CD4-positive, alpha-beta memory T cell (primary cell): ENCODE data around the gene RHD. TPM values are rescaled to one million over a fixed set of nuclear protein-coding genes. Genes with fewer than 3 reads are reported as not detected.
A peak's percentile ranks its signal among the peaks of the same experiment; 100 is the strongest.
"Not testable (repeated sequence)": the region's sequence is repeated elsewhere in the genome, so short reads cannot be mapped to it uniquely, and the experiment has no call there.

Source experiments
- CTCF ChIA-PET: fragments of 350-600 bp; sonication (Branson Sonifier 250); formaldehyde crosslinking; loops from one replicate; lab custom pipeline; 2021; ENCODE audit warnings: inconsistent platforms; ENCODE audit not compliant: partially characterized antibody; lab: Charles Lee
- POLR2A ChIA-PET: fragments of 350-600 bp; sonication (Branson Sonifier 250); formaldehyde crosslinking; loops from one replicate; lab custom pipeline; 2021; ENCODE audit not compliant: partially characterized antibody; lab: Charles Lee
- DNase-seq, 5 donors: peaks; one replicate each; pipeline versions ENCODE4 v3.0.0 to v3.0.0-alpha.2; 2020 to 2022; ENCODE audit warnings: mixed read lengths in 1 of 5
- H3K27ac ChIP-seq: one replicate; pipeline ENCODE4 v1.7.0; 2013; ENCODE audit warnings: low read depth, low read length
- H3K27me3 ChIP-seq: 2 replicates; pipeline ENCODE4 v1.7.0; 2013; ENCODE audit warnings: mild to moderate bottlenecking, low read length, moderate library complexity; ENCODE audit not compliant: insufficient read depth
- H3K36me3 ChIP-seq: 2 replicates; pipeline ENCODE4 v1.7.0; 2013; ENCODE audit warnings: mild to moderate bottlenecking, low read length, moderate library complexity; ENCODE audit not compliant: insufficient read depth
- H3K4me1 ChIP-seq: 2 replicates; pipeline ENCODE4 v1.7.0; 2013; ENCODE audit warnings: mild to moderate bottlenecking, low read length, moderate library complexity; ENCODE audit not compliant: insufficient read depth
- H3K4me3 ChIP-seq, 2 donors: one replicate each; pipeline ENCODE4 v1.7.0; 2013; ENCODE audit warnings: low read length in 2 of 2, mild to moderate bottlenecking in 1 of 2
- H3K9me3 ChIP-seq, 2 donors: one replicate each; pipeline ENCODE4 v1.7.0; 2013; ENCODE audit warnings: low read length in 2 of 2, control low read depth in 1 of 2; ENCODE audit not compliant: control insufficient read depth in 1 of 2
- H3K27ac Mint-ChIP-seq, 7 donors: one replicate each; pipeline ENCODE4 v1.8.0; 2020 to 2021; ENCODE audit warnings: mixed read lengths in 7 of 7, mild to moderate bottlenecking in 6 of 7, inconsistent platforms in 3 of 7, moderate library complexity in 3 of 7
- H3K27me3 Mint-ChIP-seq, 2 donors: one replicate each; pipeline ENCODE4 v1.8.0; 2020 to 2021; ENCODE audit warnings: mixed read lengths in 2 of 2
- H3K36me3 Mint-ChIP-seq, 2 donors: one replicate each; pipeline ENCODE4 v1.8.0; 2020 to 2021; ENCODE audit warnings: mixed read lengths in 2 of 2, inconsistent platforms in 1 of 2, mild to moderate bottlenecking in 1 of 2
- H3K4me1 Mint-ChIP-seq, 4 donors: one replicate each; pipeline ENCODE4 v1.8.0; 2020 to 2021; ENCODE audit warnings: mixed read lengths in 4 of 4, mild to moderate bottlenecking in 1 of 4
- H3K4me3 Mint-ChIP-seq, 8 donors: one replicate each; pipeline ENCODE4 v1.8.0; 2020 to 2021; ENCODE audit warnings: mixed read lengths in 8 of 8, mild to moderate bottlenecking in 7 of 8, moderate library complexity in 6 of 8, inconsistent platforms in 3 of 8
- H3K9me3 Mint-ChIP-seq, 8 donors: one replicate each; pipeline ENCODE4 v1.8.0; 2020 to 2021; ENCODE audit warnings: mixed read lengths in 8 of 8, mild to moderate bottlenecking in 5 of 8, inconsistent platforms in 3 of 8, moderate library complexity in 1 of 8
- intact Hi-C: fragments of 100-400 bp; cut with micrococcal nuclease; formaldehyde crosslinking; loops from one replicate; pipeline ENCODE4 v1.15.1; 2023
- polyA plus RNA-seq, 2 donors: library from polyadenylated mRNA; unstranded; fragments of 300-500 nt; fragmentation: Illumina TruSeq; gene quantifications; one replicate each; pipeline ENCODE4 v1.2.3, GENCODE V29; 2021
- total RNA-seq, 2 experiments: library from RNA; stranded (reverse); gene quantifications; one replicate each; pipeline ENCODE4 v1.2.3, GENCODE V29; 2021

The RHD gene
- total and polyA plus RNA-seq, 4 experiments from 2014 or later, result 0.13 to 0.44 (median 0.15) TPM; not detected in 1

GRCh38 chr1:25288573-25289101, 16.3 kb downstream of the RHD start:
- intact Hi-C loops, result loop anchor here (5.0 kb wide), 1 partner anchor 119 kb away; no protein-coding TSS in a partner anchor
- H3K4me3 ChIP-seq, CTCF ChIA-PET: not testable (repeated sequence)

DNA sequence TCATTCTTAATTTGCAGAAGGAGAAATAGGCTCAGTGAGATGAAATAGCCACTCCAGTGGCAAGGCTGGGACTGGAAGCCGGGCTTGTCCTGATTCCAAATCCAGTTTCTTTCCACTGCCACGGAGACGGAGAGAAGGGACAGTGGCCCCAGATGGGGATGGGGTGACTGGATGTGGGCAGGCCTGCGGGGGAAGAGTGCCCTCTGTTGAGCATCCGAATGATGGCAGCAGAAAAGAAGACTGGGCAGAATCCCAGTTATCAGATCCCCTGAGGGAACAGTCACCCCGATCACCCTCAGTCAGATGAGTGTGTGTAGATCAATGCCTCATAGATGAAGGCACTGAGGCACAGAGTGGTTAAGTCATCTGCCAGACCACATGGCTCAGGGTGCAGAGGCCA, 17.7 kb downstream of the RHD start:
- not testable (repeated sequence) for H3K27ac Mint-ChIP-seq

More at GRCh38 chr1:25288573-25289101, 16.3 kb downstream of the RHD start:
- H3K36me3 Mint-ChIP-seq, H3K9me3 ChIP-seq, H3K4me1 Mint-ChIP-seq, H3K27ac ChIP-seq, H3K9me3 Mint-ChIP-seq, H3K4me3 Mint-ChIP-seq, H3K4me1 ChIP-seq, H3K27me3 Mint-ChIP-seq, DNase-seq, H3K27me3 ChIP-seq, H3K36me3 ChIP-seq, POLR2A ChIA-PET, H3K27ac Mint-ChIP-seq: not testable (repeated sequence)

DNA sequence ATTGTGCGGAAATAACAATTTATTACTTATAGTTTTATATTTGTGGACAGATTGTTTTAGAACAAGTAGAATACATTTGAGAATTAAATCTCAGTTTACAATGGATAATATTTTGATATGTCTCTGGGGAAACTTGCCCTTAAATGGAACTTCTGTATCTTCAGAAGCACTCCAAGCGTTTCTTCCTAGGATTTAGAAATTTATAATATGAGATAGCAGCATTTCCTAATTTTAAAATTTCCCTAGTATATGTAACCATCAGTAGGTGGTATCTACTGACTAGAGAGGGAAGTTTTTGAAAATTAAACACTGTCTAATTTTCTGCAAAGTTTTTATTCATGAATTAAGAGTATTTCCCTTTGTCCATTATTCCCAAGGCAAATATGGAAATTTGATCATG, 21.1 kb downstream of the RHD start:
- H3K27ac ChIP-seq, H3K4me3 ChIP-seq, H3K27me3 Mint-ChIP-seq, H3K36me3 Mint-ChIP-seq, POLR2A ChIA-PET, H3K27me3 ChIP-seq, H3K36me3 ChIP-seq, H3K4me1 ChIP-seq, H3K4me3 Mint-ChIP-seq, intact Hi-C loops, CTCF ChIA-PET, H3K9me3 Mint-ChIP-seq, H3K27ac Mint-ChIP-seq, H3K4me1 Mint-ChIP-seq, DNase-seq, H3K9me3 ChIP-seq: not testable (repeated sequence)

More for the DNA sequence above, 17.7 kb downstream of the RHD start:
- H3K9me3 Mint-ChIP-seq, H3K4me1 ChIP-seq, intact Hi-C loops, H3K4me3 ChIP-seq, H3K4me3 Mint-ChIP-seq, H3K9me3 ChIP-seq, H3K4me1 Mint-ChIP-seq, H3K36me3 ChIP-seq, CTCF ChIA-PET, H3K27me3 Mint-ChIP-seq, H3K36me3 Mint-ChIP-seq, H3K27me3 ChIP-seq, POLR2A ChIA-PET, H3K27ac ChIP-seq: not testable (repeated sequence)
- DNase-seq, result peak in 1 of 5 donors; percentile 2

DNA sequence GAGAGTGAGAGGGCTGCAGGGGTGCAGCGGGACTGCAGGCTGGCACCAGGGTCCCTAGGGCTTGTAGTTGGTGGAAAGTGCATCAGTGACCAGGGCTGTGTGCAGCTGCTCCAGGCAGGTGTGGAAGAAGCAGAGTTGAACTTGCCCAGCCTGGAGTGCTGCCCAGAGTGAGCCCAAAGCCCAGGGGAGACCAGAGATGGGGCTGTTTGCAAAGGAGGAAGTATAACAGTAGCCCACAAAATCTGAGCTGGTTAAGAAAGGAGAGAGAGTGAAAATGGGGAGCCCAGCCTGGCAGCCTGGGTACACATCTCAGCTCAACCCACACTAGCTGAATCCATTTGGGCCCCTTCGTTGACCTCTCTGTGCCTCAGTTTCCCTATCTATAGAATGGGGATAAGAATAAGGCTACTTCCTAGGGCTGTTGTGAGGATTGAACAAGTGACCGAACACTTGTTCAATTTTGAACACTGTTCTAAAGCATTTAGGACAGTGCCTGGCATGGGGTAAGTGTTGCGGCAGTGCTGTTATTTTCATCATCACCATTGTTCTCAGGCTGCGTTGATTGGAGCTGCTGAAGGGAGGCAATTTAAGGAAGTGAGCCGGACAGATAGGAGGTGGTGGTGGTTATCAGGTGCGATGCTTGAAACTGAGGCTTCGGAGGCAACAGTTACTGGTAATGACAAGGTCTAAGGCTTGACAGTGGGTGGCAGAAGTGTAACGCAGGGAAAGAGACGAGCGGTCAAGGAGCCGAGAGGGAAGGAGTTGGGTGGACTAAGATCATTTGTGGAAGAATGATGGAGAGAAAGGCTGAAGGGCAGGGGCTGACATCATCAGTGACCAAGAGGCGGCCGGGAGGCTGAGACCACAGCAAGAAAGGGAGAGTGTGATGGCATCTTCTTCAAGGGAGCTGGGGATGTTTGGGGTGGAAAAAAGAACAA, 22.8 kb downstream of the RHD start:
- H3K27me3 Mint-ChIP-seq, H3K4me1 Mint-ChIP-seq, H3K9me3 Mint-ChIP-seq, H3K27ac ChIP-seq, DNase-seq, POLR2A ChIA-PET, H3K4me1 ChIP-seq, H3K36me3 ChIP-seq, H3K4me3 ChIP-seq, H3K27me3 ChIP-seq, CTCF ChIA-PET, intact Hi-C loops, H3K9me3 ChIP-seq, H3K36me3 Mint-ChIP-seq: not testable (repeated sequence)
- Mint-ChIP-seq H3K27ac (peak overlapping the region in 1 of 7 donors; percentile 41), H3K4me3 (peak overlapping the region in 1 of 8 donors; percentile 7)

GRCh38 chr1:25296501-25296900, 24.2 kb downstream of the RHD start:
- H3K27me3 Mint-ChIP-seq, H3K27ac Mint-ChIP-seq, H3K4me1 ChIP-seq, DNase-seq, H3K4me3 Mint-ChIP-seq, H3K9me3 ChIP-seq, H3K36me3 ChIP-seq, POLR2A ChIA-PET, H3K27ac ChIP-seq, H3K9me3 Mint-ChIP-seq, H3K36me3 Mint-ChIP-seq, H3K4me1 Mint-ChIP-seq, H3K27me3 ChIP-seq, intact Hi-C loops, CTCF ChIA-PET, H3K4me3 ChIP-seq: not testable (repeated sequence)

DNA sequence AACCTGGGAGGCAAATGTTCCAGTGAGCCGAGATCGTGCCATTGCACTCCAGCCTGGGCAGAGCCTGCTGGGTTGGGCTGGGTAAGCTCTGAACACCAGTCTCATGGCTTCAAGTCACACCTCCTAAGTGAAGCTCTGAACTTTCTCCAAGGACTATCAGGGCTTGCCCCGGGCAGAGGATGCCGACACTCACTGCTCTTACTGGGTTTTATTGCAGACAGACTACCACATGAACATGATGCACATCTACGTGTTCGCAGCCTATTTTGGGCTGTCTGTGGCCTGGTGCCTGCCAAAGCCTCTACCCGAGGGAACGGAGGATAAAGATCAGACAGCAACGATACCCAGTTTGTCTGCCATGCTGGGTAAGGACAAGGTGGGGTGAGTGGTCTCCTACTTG, 28.4 kb downstream of the RHD start:
- H3K36me3 Mint-ChIP-seq, DNase-seq, intact Hi-C loops, CTCF ChIA-PET, H3K4me3 Mint-ChIP-seq, H3K27me3 Mint-ChIP-seq, H3K4me1 ChIP-seq, POLR2A ChIA-PET, H3K4me3 ChIP-seq, H3K27ac Mint-ChIP-seq, H3K4me1 Mint-ChIP-seq, H3K9me3 Mint-ChIP-seq, H3K27me3 ChIP-seq, H3K9me3 ChIP-seq, H3K27ac ChIP-seq, H3K36me3 ChIP-seq: not testable (repeated sequence)

- H3K4me1 ChIP-seq, H3K9me3 Mint-ChIP-seq, H3K27ac ChIP-seq, H3K36me3 ChIP-seq, H3K27me3 ChIP-seq, H3K9me3 ChIP-seq, H3K4me3 ChIP-seq, intact Hi-C loops, POLR2A ChIA-PET, DNase-seq, CTCF ChIA-PET, H3K4me1 Mint-ChIP-seq, H3K27me3 Mint-ChIP-seq, H3K4me3 Mint-ChIP-seq, H3K36me3 Mint-ChIP-seq: not testable (repeated sequence)
- peak overlapping the region in 3 of 7 donors; percentile 35 to 89 (median 62) for H3K27ac Mint-ChIP-seq
Measured at GRCh38 chr1:25302330-25302729, 30.0 kb downstream of the RHD start.
